PC-9 (cell line): ENCODE measurements around the gene GALNT2. TPM values are rescaled to one million over a fixed set of nuclear protein-coding genes. Genes with fewer than 3 reads are reported as not detected.

Experiments used
- BruUV-seq: library from RNA; stranded (reverse); fragments of 400-500 nt; replicated peaks from 2 replicates; lab custom pipeline; 2021; lab: Mats Ljungman, UMichigan
- CTCF ChIA-PET: fragments of 300-600 bp; sonication (Branson Sonifier 250); formaldehyde crosslinking; loops from one replicate; lab custom pipeline; 2022; ENCODE audit warnings: antibody characterized with exemption; lab: Charles Lee
- POLR2A ChIA-PET: fragments of 300-600 bp; sonication (Branson Sonifier 250); formaldehyde crosslinking; loops from one replicate; lab custom pipeline; 2022; ENCODE audit warnings: antibody characterized with exemption; ENCODE audit not compliant: unreplicated experiment; lab: Charles Lee
- DNase-seq, 2 experiments: peaks; one replicate each; pipeline versions ENCODE4 v3.0.0 to v3.0.0-alpha.2; 2015 to 2022; ENCODE audit warnings: mixed read lengths in 1 of 2
- H2AFZ ChIP-seq: fragments of 200-600 bp; sonication (generic); 2 replicates; pipeline ENCODE4 v1.8.1; 2017; ENCODE audit warnings: antibody characterized with exemption
- H3F3A ChIP-seq: fragments of 200-600 bp; sonication (generic); 2 replicates; pipeline ENCODE4 v1.8.1; 2017; ENCODE audit warnings: antibody characterized with exemption, mild to moderate bottlenecking, low read depth; ENCODE audit not compliant: insufficient read depth
- H3K27ac ChIP-seq: fragments of 200-600 bp; sonication (generic); 2 replicates; pipeline ENCODE4 v1.6.1; 2016; ENCODE audit warnings: mixed run types
- H3K27me3 ChIP-seq: fragments of 200-600 bp; sonication (generic); 2 replicates; pipeline ENCODE4 v1.6.1; 2016; ENCODE audit warnings: low read depth, mixed run types; ENCODE audit not compliant: insufficient read depth
- H3K36me3 ChIP-seq: fragments of 200-600 bp; sonication (generic); 2 replicates; pipeline ENCODE4 v1.6.1; 2016; ENCODE audit warnings: low read depth, mixed run types
- H3K4me1 ChIP-seq: fragments of 200-600 bp; sonication (generic); replicated peaks from 2 replicates; pipeline ENCODE4 v1.6.1; 2016; ENCODE audit warnings: mixed run types; ENCODE audit not compliant: insufficient read depth
- H3K4me2 ChIP-seq: fragments of 200-600 bp; sonication (generic); 2 replicates; pipeline ENCODE4 v1.6.1; 2017; ENCODE audit warnings: mixed run types
- H3K4me3 ChIP-seq: fragments of 200-600 bp; sonication (generic); 2 replicates; pipeline ENCODE4 v1.6.1; 2016; ENCODE audit warnings: mixed run types
- H3K79me2 ChIP-seq: fragments of 200-600 bp; sonication (generic); 2 replicates; pipeline ENCODE4 v1.6.1; 2017; ENCODE audit warnings: low read depth, mixed run types
- H3K9me2 ChIP-seq: fragments of 200-600 bp; sonication (generic); 2 replicates; pipeline ENCODE4 v1.8.1; 2017; ENCODE audit warnings: mild to moderate bottlenecking; ENCODE audit not compliant: insufficient read depth
- H3K9me3 ChIP-seq: fragments of 200-600 bp; sonication (generic); 2 replicates; pipeline ENCODE4 v1.8.1; 2016; ENCODE audit warnings: low read depth; ENCODE audit not compliant: insufficient read depth
- H4K20me1 ChIP-seq: fragments of 200-600 bp; sonication (generic); 2 replicates; pipeline ENCODE4 v1.8.1; 2017; ENCODE audit not compliant: insufficient read depth
- EZH2 ChIP-seq: fragments of 200-600 bp; sonication (generic); IDR thresholded peaks from 2 replicates; pipeline ENCODE4 v1.8.0; 2017; ENCODE audit warnings: antibody characterized with exemption, low read depth
- intact Hi-C: fragments of 100-400 bp; cut with micrococcal nuclease; formaldehyde crosslinking; loops from one replicate; pipeline ENCODE4 v1.10.0; 2022; ENCODE audit not compliant: unreplicated experiment
- total RNA-seq: library from RNA; stranded (reverse); gene quantifications from 2 replicates; pipeline ENCODE4 v1.2.3, GENCODE V29; 2021
- TF ChIP-seq, protein P1 (sequence below): fragments of 200-600 bp; sonication (generic); conservative IDR thresholded peaks from 2 replicates; pipeline ENCODE4 v1.6.1; 2017; ENCODE audit warnings: mixed run types, antibody characterized with exemption, mild to moderate bottlenecking, moderate library complexity

The GALNT2 gene
- total RNA-seq, 1 experiment from 2014 or later, result 121 TPM

DNA sequence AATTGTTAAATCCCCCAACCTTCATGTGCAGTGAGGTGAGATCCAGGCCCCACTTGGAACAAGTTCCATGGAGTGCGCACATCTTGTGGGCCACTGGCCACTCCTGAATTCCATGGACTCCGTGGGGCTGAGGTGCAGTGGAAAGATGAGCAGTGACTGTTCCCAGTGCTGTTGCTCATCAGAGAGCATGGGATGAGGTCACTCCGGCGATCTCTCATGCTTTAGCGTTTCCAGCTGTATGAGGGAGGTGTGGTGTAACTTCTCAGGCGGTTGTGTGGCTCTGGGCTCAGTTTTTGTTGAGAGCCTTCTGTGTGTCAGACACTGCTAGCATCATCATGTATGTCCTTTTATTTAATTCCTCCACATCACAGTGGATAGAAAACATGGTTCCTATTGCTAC lies 96.2 kb downstream of the GALNT2 start:
- CTCF ChIA-PET, result no interaction called here
- intact Hi-C loops, result loop anchor here (10.0 kb wide), 2 partner anchors 308 to 498 kb away; no protein-coding TSS in a partner anchor

DNA sequence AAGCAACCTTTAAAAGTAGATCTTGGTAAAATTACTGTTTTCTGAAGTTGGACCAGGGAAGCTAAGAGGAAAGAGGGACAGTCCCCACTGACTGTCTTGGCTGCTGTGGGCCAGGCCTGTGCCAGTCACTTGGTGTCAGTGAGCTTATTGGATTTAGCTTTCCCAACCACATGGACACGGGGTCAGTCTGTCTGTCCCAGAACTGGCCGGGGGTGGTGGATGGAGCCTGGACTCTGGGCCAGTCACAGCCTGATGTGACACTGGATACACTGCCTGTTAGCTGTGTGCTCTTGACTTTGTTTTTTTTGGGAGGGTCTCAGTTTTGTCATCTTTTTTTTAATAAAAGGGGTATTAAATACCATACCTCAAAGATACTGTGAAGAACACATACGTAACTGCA lies 96.7 kb downstream of the GALNT2 start:
- Histone ChIP-seq H3K4me2 (no peak overlapping the region), H4K20me1 (no peaks in the 10 kb centered on the region), H3K27me3 (no peaks in the 10 kb centered on the region), H3K4me1 (peaks cover 4% of the 10 kb centered on the region), H3K79me2 (peaks cover 5% of the 10 kb centered on the region; the same call in 1 of the 2 replicates), H3K36me3 (no peaks in the 10 kb centered on the region), H2AFZ (no peak overlapping the region), H3F3A (no peaks in the 10 kb centered on the region), H3K4me3 (no peak overlapping the region), H3K9me2 (no peaks in the 10 kb centered on the region), H3K27ac (no peak overlapping the region), H3K9me3 (peaks cover 8% of the 10 kb centered on the region; the same call in 1 of the 2 replicates)
- DNase-seq, result no peak
- ChIA-PET POLR2A (interaction anchor here (0.6 kb wide), 1 partner anchor 688 kb away, joined by 4 read pairs; no protein-coding TSS in a partner anchor), CTCF (no interaction called here)
- no peak for TF ChIP-seq EZH2
- TF ChIP-seq, protein P1, sequence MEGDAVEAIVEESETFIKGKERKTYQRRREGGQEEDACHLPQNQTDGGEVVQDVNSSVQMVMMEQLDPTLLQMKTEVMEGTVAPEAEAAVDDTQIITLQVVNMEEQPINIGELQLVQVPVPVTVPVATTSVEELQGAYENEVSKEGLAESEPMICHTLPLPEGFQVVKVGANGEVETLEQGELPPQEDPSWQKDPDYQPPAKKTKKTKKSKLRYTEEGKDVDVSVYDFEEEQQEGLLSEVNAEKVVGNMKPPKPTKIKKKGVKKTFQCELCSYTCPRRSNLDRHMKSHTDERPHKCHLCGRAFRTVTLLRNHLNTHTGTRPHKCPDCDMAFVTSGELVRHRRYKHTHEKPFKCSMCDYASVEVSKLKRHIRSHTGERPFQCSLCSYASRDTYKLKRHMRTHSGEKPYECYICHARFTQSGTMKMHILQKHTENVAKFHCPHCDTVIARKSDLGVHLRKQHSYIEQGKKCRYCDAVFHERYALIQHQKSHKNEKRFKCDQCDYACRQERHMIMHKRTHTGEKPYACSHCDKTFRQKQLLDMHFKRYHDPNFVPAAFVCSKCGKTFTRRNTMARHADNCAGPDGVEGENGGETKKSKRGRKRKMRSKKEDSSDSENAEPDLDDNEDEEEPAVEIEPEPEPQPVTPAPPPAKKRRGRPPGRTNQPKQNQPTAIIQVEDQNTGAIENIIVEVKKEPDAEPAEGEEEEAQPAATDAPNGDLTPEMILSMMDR, result no peak
- intact Hi-C loops, result loop anchor here (10.0 kb wide), 2 partner anchors 309 to 499 kb away; no protein-coding TSS in a partner anchor
- no TSS peak for BruUV-seq

More for the DNA sequence above, 96.2 kb downstream of the GALNT2 start:
- Histone ChIP-seq H3F3A (no peaks in the 10 kb centered on the region), H4K20me1 (no peaks in the 10 kb centered on the region), H3K9me3 (peaks cover 8% of the 10 kb centered on the region; the same call in 1 of the 2 replicates), H3K36me3 (no peaks in the 10 kb centered on the region), H3K27ac (no peak overlapping the region), H3K79me2 (peaks cover 10% of the 10 kb centered on the region; the same call in 1 of the 2 replicates), H3K4me2 (no peak overlapping the region), H3K4me3 (no peak overlapping the region), H2AFZ (no peak overlapping the region), H3K9me2 (no peaks in the 10 kb centered on the region), H3K27me3 (no peaks in the 10 kb centered on the region), H3K4me1 (peaks cover 10% of the 10 kb centered on the region)
- TF ChIP-seq EZH2, result no peak
- TF ChIP-seq, protein P1, result no peak
- BruUV-seq, result no TSS peak
- POLR2A ChIA-PET, result interaction anchor here (0.6 kb wide), 1 partner anchor 688 kb away, joined by 4 read pairs; no protein-coding TSS in a partner anchor
- no peak for DNase-seq

DNA sequence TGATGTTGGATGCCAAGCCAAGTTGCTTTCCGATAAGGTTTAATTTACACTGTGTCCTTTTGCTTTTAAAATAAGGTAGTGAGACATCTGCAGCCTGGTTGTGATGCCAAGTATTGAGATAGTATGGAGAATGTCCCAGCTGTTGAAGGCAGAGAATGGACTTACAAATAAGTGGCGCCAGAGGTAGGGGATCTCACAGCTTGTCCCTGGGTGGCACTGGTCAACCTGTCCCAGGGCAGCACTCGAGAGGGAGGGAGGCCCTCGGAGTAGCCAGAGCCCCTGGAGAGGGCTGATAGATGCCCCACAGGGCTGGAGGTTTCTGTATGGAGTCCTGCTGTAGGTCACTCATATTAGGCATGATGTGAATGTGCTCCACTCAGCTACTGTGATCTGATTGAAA lies 98.5 kb downstream of the GALNT2 start:
- no peaks in the 10 kb centered on the region for H3K36me3 ChIP-seq
- TF ChIP-seq, protein P1, result no peak
- TF ChIP-seq EZH2, result no peak
- H2AFZ ChIP-seq, result no peak overlapping the region
- no TSS peak for BruUV-seq
- H3K4me1 ChIP-seq, result no peaks in the 10 kb centered on the region
- no peak overlapping the region for H3K4me3 ChIP-seq
- ChIA-PET POLR2A (no interaction called here), CTCF (interaction anchor here (0.6 kb wide), 1 partner anchor 541 kb away, joined by 3 read pairs; no protein-coding TSS in a partner anchor)
- no peaks in the 10 kb centered on the region for H4K20me1 ChIP-seq
- H3K27ac ChIP-seq, result no peak overlapping the region
- intact Hi-C loops, result loop anchor here (10.0 kb wide), 2 partner anchors 311 to 501 kb away; no protein-coding TSS in a partner anchor
- peaks cover 16% of the 10 kb centered on the region; the same call in 1 of the 2 replicates for H3K79me2 ChIP-seq
- no peaks in the 10 kb centered on the region for H3K9me2 ChIP-seq
- H3K4me2 ChIP-seq, result no peak overlapping the region
- no peaks in the 10 kb centered on the region for H3F3A ChIP-seq
- H3K9me3 ChIP-seq, result peaks cover 8% of the 10 kb centered on the region; the same call in 1 of the 2 replicates
- no peaks in the 10 kb centered on the region for H3K27me3 ChIP-seq
- no peak for DNase-seq
